SU-DHL-6 (cell line): ENCODE measurements around the gene HIPK3.

Experiments used
- H2AFZ ChIP-seq: fragments of 200-600 bp; sonication (generic); 2 replicates; pipeline ENCODE4 v1.6.1; 2014; ENCODE audit warnings: low read depth, mild to moderate bottlenecking, moderate library complexity, mixed read lengths, antibody characterized with exemption, low read length; ENCODE audit not compliant: severe bottlenecking
- H3F3A ChIP-seq: fragments of 200-600 bp; shearing (Covaris generic); 2 replicates; pipeline ENCODE4 v1.6.0; 2016; ENCODE audit warnings: antibody characterized with exemption, mild to moderate bottlenecking; ENCODE audit not compliant: insufficient read depth
- H3K27ac ChIP-seq: fragments of 200-600 bp; sonication (generic); 2 replicates; pipeline ENCODE4 v1.5.1; 2016; ENCODE audit warnings: low read depth, mild to moderate bottlenecking, low read length, moderate library complexity, mixed read lengths
- H3K27me3 ChIP-seq: fragments of 200-600 bp; sonication (generic), shearing (Covaris generic); 2 replicates; pipeline ENCODE4 v1.6.0; 2014; ENCODE audit warnings: mild to moderate bottlenecking, low read length
- H3K36me3 ChIP-seq: fragments of 200-600 bp; sonication (generic); 2 replicates; pipeline ENCODE4 v1.6.1; 2014; ENCODE audit warnings: mild to moderate bottlenecking, low read length, mixed read lengths
- H3K4me2 ChIP-seq: fragments of 300-600, 200-600 bp; shearing (Covaris generic), sonication (generic); 2 replicates; pipeline ENCODE4 v1.6.0; 2014; ENCODE audit warnings: low read length, low read depth, mild to moderate bottlenecking; ENCODE audit not compliant: poor library complexity, severe bottlenecking
- H3K4me3 ChIP-seq: fragments of 200-600 bp; sonication (generic); 2 replicates; pipeline ENCODE4 v1.5.1; 2014; ENCODE audit warnings: antibody characterized with exemption, low read length, mild to moderate bottlenecking, mixed read lengths; ENCODE audit not compliant: insufficient read depth, poor library complexity, severe bottlenecking
- H3K79me2 ChIP-seq: fragments of 200-600 bp; sonication (generic); 2 replicates; pipeline ENCODE4 v1.6.1; 2014; ENCODE audit warnings: mild to moderate bottlenecking, low read length, moderate library complexity; ENCODE audit not compliant: insufficient read depth
- H3K9ac ChIP-seq: fragments of 200-600 bp; sonication (generic); 2 replicates; pipeline ENCODE4 v1.7.0; 2014; ENCODE audit warnings: mild to moderate bottlenecking, low read length
- H3K9me2 ChIP-seq: fragments of 200-600 bp; sonication (generic); replicated peaks from 2 replicates; pipeline ENCODE4 v1.6.1; 2014; ENCODE audit warnings: low read length; ENCODE audit not compliant: insufficient read depth
- H3K9me3 ChIP-seq: fragments of 200-600 bp; sonication (generic); 2 replicates; pipeline ENCODE4 v1.6.1; 2014; ENCODE audit warnings: low read length, mixed read lengths; ENCODE audit not compliant: insufficient read depth
- H4K20me1 ChIP-seq: fragments of 200-600 bp; sonication (generic); 2 replicates; pipeline ENCODE4 v1.6.1; 2014; ENCODE audit warnings: low read depth, mild to moderate bottlenecking, antibody characterized with exemption, low read length, moderate library complexity, mixed read lengths
- EZH2phosphoT487 ChIP-seq: fragments of 200-600 bp; sonication (generic), shearing (Covaris generic); conservative IDR thresholded peaks from 2 replicates; pipeline ENCODE4 v1.6.1; 2018; ENCODE audit warnings: mild to moderate bottlenecking, antibody characterized with exemption, low read length, moderate library complexity, mixed read lengths
- TF ChIP-seq, protein P1 (sequence below): fragments of 200-600 bp; sonication (generic); IDR thresholded peaks from one replicate; pipeline ENCODE4 v1.5.1; 2017; ENCODE audit warnings: antibody characterized with exemption, mild to moderate bottlenecking, low read length, moderate library complexity; ENCODE audit not compliant: insufficient read depth, poor library complexity, severe bottlenecking

The HIPK3 gene

GRCh38 chr11:33291004-33291777, 34.0 kb downstream of the HIPK3 start:
- Histone ChIP-seq H3K36me3 (no peaks in the 10 kb centered on the region), H3K27ac (no peak overlapping the region), H3K9ac (no peak overlapping the region), H4K20me1 (no peaks in the 10 kb centered on the region), H3K9me2 (no peaks in the 10 kb centered on the region), H3F3A (no peaks in the 10 kb centered on the region), H2AFZ (no peak overlapping the region), H3K4me3 (no peak overlapping the region), H3K9me3 (no peaks in the 10 kb centered on the region), H3K79me2 (no peaks in the 10 kb centered on the region), H3K4me2 (no peak overlapping the region), H3K27me3 (no peaks in the 10 kb centered on the region)
- TF ChIP-seq, protein P1, sequence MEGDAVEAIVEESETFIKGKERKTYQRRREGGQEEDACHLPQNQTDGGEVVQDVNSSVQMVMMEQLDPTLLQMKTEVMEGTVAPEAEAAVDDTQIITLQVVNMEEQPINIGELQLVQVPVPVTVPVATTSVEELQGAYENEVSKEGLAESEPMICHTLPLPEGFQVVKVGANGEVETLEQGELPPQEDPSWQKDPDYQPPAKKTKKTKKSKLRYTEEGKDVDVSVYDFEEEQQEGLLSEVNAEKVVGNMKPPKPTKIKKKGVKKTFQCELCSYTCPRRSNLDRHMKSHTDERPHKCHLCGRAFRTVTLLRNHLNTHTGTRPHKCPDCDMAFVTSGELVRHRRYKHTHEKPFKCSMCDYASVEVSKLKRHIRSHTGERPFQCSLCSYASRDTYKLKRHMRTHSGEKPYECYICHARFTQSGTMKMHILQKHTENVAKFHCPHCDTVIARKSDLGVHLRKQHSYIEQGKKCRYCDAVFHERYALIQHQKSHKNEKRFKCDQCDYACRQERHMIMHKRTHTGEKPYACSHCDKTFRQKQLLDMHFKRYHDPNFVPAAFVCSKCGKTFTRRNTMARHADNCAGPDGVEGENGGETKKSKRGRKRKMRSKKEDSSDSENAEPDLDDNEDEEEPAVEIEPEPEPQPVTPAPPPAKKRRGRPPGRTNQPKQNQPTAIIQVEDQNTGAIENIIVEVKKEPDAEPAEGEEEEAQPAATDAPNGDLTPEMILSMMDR, result no peak
- TF ChIP-seq EZH2phosphoT487, result no peak

DNA sequence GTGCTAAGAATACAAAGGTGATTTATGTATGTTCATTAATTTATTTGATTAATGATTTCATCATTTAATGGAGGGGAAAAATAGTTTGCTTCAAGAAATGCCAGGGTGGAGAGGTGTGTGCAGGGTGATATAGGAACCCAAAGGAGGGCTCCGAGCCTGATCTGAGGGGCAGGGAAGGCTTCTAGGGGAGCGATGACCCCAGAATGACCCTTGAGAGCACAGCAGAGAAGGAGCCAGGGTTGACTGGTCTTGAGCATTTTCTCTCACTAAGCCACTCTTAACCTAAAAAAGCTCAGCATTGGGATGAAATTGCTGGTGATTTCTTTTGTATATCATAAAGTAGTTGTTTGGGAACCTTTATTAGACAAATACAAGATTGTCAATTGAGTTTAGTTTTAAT, 35.1 kb downstream of the HIPK3 start:
- Histone ChIP-seq H3K4me2 (no peak overlapping the region), H3K79me2 (no peaks in the 10 kb centered on the region), H3K27ac (no peak overlapping the region), H2AFZ (no peak overlapping the region), H3K4me3 (no peak overlapping the region), H3K9ac (no peak overlapping the region), H3K27me3 (no peaks in the 10 kb centered on the region), H3K9me2 (no peaks in the 10 kb centered on the region), H4K20me1 (no peaks in the 10 kb centered on the region), H3K36me3 (no peaks in the 10 kb centered on the region), H3F3A (no peaks in the 10 kb centered on the region), H3K9me3 (no peaks in the 10 kb centered on the region)
- TF ChIP-seq, protein P1, result no peak
- TF ChIP-seq EZH2phosphoT487, result no peak

GRCh38 chr11:33294224-33294623, 37.0 kb downstream of the HIPK3 start:
- H3K36me3 ChIP-seq, result no peaks in the 10 kb centered on the region
- no peak for TF ChIP-seq EZH2phosphoT487
- TF ChIP-seq, protein P1, result no peak
- no peaks in the 10 kb centered on the region for H3K9me3 ChIP-seq
- no peak overlapping the region for H3K9ac ChIP-seq
- no peak overlapping the region for H3K4me3 ChIP-seq
- no peak overlapping the region for H2AFZ ChIP-seq
- no peaks in the 10 kb centered on the region for H3K27me3 ChIP-seq
- no peaks in the 10 kb centered on the region for H3F3A ChIP-seq
- H3K9me2 ChIP-seq, result no peaks in the 10 kb centered on the region
- no peaks in the 10 kb centered on the region for H3K79me2 ChIP-seq
- no peak overlapping the region for H3K27ac ChIP-seq
- H4K20me1 ChIP-seq, result no peaks in the 10 kb centered on the region
- H3K4me2 ChIP-seq, result no peak overlapping the region
